Stomach (tissue), 19 donors: ENCODE measurements around the gene CTXN3. TPM values are rescaled to one million over a fixed set of nuclear protein-coding genes. Genes with fewer than 3 reads are reported as not detected.
A peak's percentile ranks its signal among the peaks of the same experiment; 100 is the strongest.

Experiments
- DNase-seq, 2 donors: peaks; one replicate each; pipeline versions ENCODE4 v3.0.0 to v3.0.0-alpha.2; 2013 to 2019
- H3K27ac ChIP-seq, 5 donors: fragments of 200-600 bp in 4 of 5; sonication (generic) in 4 of 5; one replicate each; pipeline ENCODE4 v1.5.1; 2013 to 2019; ENCODE audit warnings: mild to moderate bottlenecking in 1 of 5, moderate library complexity in 1 of 5
- H3K27me3 ChIP-seq, 3 donors: fragments of 200-600 bp; sonication (generic); one replicate each; pipeline ENCODE4 v1.5.1; 2017 to 2019; ENCODE audit warnings: mixed run types in 1 of 3
- H3K36me3 ChIP-seq, 4 donors: fragments of 200-600 bp; sonication (generic); 1 replicate in 3 of 4; 2 replicates in 1 of 4; pipeline ENCODE4 v1.5.1; 2016 to 2019
- H3K4me1 ChIP-seq, 4 donors: fragments of 200-600 bp; sonication (generic); one replicate each; pipeline ENCODE4 v1.5.1; 2016 to 2019
- H3K4me3 ChIP-seq, 4 donors: fragments of 200-600 bp; sonication (generic) in 3 of 4; one replicate each; pipeline ENCODE4 v1.5.1; 2016 to 2019; ENCODE audit warnings: mild to moderate bottlenecking in 1 of 4
- H3K9me3 ChIP-seq, 4 donors: fragments of 200-600 bp; sonication (generic); one replicate each; pipeline ENCODE4 v1.5.1; 2016 to 2019
- EP300 ChIP-seq: sonication (generic); formaldehyde crosslinking; IDR thresholded peaks from one replicate; pipeline ENCODE4 v1.6.1; 2017; ENCODE audit warnings: antibody characterized with exemption
- POLR2A ChIP-seq, 4 donors: fragments of 450-650 bp; IDR thresholded peaks; one replicate each; pipeline ENCODE4 v1.6.1; 2016; ENCODE audit warnings: antibody characterized with exemption in 4 of 4, control low read depth in 2 of 4, mild to moderate bottlenecking in 1 of 4, moderate library complexity in 1 of 4
- POLR2AphosphoS5 ChIP-seq, 3 donors: sonication (generic); formaldehyde crosslinking; IDR thresholded peaks; one replicate each; pipeline ENCODE4 v1.6.1; 2016; ENCODE audit warnings: antibody characterized with exemption in 3 of 3
- WGBS, 5 donors: extraction: QIAGEN DNeasy Blood & Tissue Kit in 3 of 5; methylation state at CpG; one replicate each; pipeline versions ENCODE4 v1.1.5 to v1.1.7; 2013 to 2018; 5-methylcytosine and 5-hydroxymethylcytosine counted together
- intact Hi-C: fragments of 100-400 bp; cut with DNase I; formaldehyde crosslinking; loops from one replicate; pipeline ENCODE4 v1.15.1; 2023; ENCODE audit warnings: low total_unique reads
- long read RNA-seq, 10 donors: transcript quantifications; one replicate each; lab custom pipeline, GENCODE V29; 2026
- polyA plus RNA-seq, 3 donors: library from polyadenylated mRNA; stranded (reverse); fragments of 200-250 nt; gene quantifications; one replicate each; pipeline ENCODE4 v1.2.3, GENCODE V29; 2013
- total RNA-seq, 5 donors: library from RNA; depleted of rRNA; stranded (reverse); fragments of >200 nt; gene quantifications; one replicate each; pipeline versions ENCODE4 v1.1.0 to v1.2.3, GENCODE V29; 2014 to 2016
- TF ChIP-seq, protein P1 (sequence below), 7 experiments: fragments of 450-650 bp in 4 of 7; fragments of 200-600 bp in 3 of 7; sonication (generic) in 3 of 7; IDR thresholded peaks; one replicate each; pipeline ENCODE4 v1.5.1; 2016 to 2019; ENCODE audit warnings: antibody characterized with exemption in 7 of 7, control low read depth in 2 of 7, mild to moderate bottlenecking in 1 of 7
- donor health status: healthy with polysubstance abuse.
- donor health status: Bipolar disorder and iron deficiency.
- donor health status: healthy.

Gene CTXN3
- not detected for total RNA-seq
- not detected for polyA plus RNA-seq
- long read RNA-seq, donor 1, result 0 reads
- long read RNA-seq, donor 2, result 0 reads
- long read RNA-seq, donor 3, result 0 reads
- long read RNA-seq, donor 4, result 0 reads
- long read RNA-seq, donor 5, result 0 reads
- long read RNA-seq, donor 6, result 0 reads
- long read RNA-seq, donor 7, result 0 reads
- long read RNA-seq, donor 8, result 0 reads
- long read RNA-seq, donor 9, result 0 reads
- long read RNA-seq, donor 10, result 0 reads

GRCh38 chr5:127649018-127649439, at the start of gene CTXN3:
Gene CTXN3 (plus strand): TSS chr5:127649082. CDS start chr5:127657522, 8,440 bp downstream.
- peak within 1 kb of the TSS in 1 of 5 donors; percentile 32 for H3K27ac ChIP-seq
- WGBS, 5 donors, result 31 to 59% (median 52%) methylated on average over 7 of the region's 7 CpGs
- H3K36me3 ChIP-seq, result no peaks in the 10 kb centered on the region
- peak in 1 of 2 donors; percentile 30 for DNase-seq
- no peaks in the 10 kb centered on the region for H3K27me3 ChIP-seq
- H3K4me1 ChIP-seq, result peaks cover 0 to 36% (median 10%) of the 10 kb centered on the region in 4 donors
- intact Hi-C loops, result no loop called here
- no peak within 1 kb of the TSS for H3K4me3 ChIP-seq
- H3K9me3 ChIP-seq, result no peaks in the 10 kb centered on the region
- no peak for TF ChIP-seq EP300
- no peak for TF ChIP-seq POLR2A (IDR thresholded peaks at IDR 0.05)
- no peak for TF ChIP-seq POLR2AphosphoS5 (IDR thresholded peaks at IDR 0.05)
- TF ChIP-seq, protein P1, sequence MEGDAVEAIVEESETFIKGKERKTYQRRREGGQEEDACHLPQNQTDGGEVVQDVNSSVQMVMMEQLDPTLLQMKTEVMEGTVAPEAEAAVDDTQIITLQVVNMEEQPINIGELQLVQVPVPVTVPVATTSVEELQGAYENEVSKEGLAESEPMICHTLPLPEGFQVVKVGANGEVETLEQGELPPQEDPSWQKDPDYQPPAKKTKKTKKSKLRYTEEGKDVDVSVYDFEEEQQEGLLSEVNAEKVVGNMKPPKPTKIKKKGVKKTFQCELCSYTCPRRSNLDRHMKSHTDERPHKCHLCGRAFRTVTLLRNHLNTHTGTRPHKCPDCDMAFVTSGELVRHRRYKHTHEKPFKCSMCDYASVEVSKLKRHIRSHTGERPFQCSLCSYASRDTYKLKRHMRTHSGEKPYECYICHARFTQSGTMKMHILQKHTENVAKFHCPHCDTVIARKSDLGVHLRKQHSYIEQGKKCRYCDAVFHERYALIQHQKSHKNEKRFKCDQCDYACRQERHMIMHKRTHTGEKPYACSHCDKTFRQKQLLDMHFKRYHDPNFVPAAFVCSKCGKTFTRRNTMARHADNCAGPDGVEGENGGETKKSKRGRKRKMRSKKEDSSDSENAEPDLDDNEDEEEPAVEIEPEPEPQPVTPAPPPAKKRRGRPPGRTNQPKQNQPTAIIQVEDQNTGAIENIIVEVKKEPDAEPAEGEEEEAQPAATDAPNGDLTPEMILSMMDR (IDR thresholded peaks at IDR 0.05), result no peak

DNA sequence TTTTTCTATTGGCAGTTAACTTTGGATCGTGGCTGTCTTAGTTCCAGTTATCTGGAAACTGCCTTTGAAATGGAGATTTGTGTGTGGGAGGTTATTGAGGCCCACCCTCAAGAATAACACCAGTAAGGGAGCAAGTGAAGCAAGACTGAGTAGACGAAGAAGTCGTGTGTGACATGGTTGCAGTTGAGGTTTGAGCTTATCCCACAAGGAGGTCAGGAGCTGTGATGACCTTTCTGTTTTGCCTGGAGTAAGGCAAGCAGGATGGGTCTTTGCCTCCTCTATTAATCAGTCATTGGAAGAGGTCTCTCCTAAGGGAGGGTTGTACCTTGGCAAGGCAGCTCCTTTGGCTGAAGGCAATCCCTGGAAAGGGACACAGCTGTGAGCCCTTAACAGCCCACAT, 49.6 kb upstream of the CTXN3 start:
- no peaks in the 10 kb centered on the region for H3K36me3 ChIP-seq
- H3K9me3 ChIP-seq, result no peaks in the 10 kb centered on the region
- H3K27me3 ChIP-seq, result no peaks in the 10 kb centered on the region
- intact Hi-C loops, result no loop called here
- DNase-seq, result no peak
- no peak overlapping the region for H3K4me3 ChIP-seq
- TF ChIP-seq, protein P1 (IDR thresholded peaks at IDR 0.05), result no peak
- TF ChIP-seq POLR2AphosphoS5 (IDR thresholded peaks at IDR 0.05) (no peak), EP300 (no peak), POLR2A (IDR thresholded peaks at IDR 0.05) (no peak)
- WGBS, 5 donors, result 79 to 87% (median 81%) methylated on average over 3 of the region's 3 CpGs
- H3K27ac ChIP-seq, result no peak overlapping the region
- peaks cover 0 to 13% (median 0%) of the 10 kb centered on the region in 4 donors for H3K4me1 ChIP-seq

DNA sequence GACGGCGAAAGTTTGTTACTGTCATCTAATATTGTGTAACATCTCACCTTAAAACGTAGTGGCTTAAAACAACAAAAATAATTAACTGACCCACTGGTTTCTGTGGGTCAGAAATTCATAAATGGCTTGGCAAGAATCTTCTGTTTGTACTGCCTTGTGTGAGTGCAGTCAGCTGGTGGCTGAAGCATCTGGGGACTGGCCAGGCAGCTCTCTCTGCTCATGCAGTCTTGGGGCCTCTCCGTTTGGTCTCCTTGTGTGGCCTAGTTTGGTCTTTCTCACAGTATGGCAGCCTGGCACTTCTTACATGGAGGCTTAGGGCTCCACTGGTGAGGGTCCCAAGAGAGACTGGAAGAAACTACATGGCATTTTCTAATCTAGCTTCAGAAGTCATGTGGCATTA, 49.0 kb upstream of the CTXN3 start:
- TF ChIP-seq POLR2A (IDR thresholded peaks at IDR 0.05) (no peak), POLR2AphosphoS5 (IDR thresholded peaks at IDR 0.05) (no peak), EP300 (no peak)
- TF ChIP-seq, protein P1 (IDR thresholded peaks at IDR 0.05), result no peak
- Histone ChIP-seq H3K36me3 (no peaks in the 10 kb centered on the region), H3K4me1 (peaks cover 0 to 13% (median 0%) of the 10 kb centered on the region in 4 donors), H3K9me3 (no peaks in the 10 kb centered on the region), H3K4me3 (no peak overlapping the region), H3K27me3 (no peaks in the 10 kb centered on the region), H3K27ac (no peak overlapping the region)
- 53 to 74% (median 69%) methylated on average over 4 of the region's 4 CpGs for WGBS, 5 donors
- peak in 1 of 2 donors; percentile 53 for DNase-seq
- intact Hi-C loops, result no loop called here

- no peak overlapping the region for H3K4me3 ChIP-seq
- H3K27me3 ChIP-seq, result no peaks in the 10 kb centered on the region
- TF ChIP-seq POLR2AphosphoS5 (IDR thresholded peaks at IDR 0.05) (no peak), POLR2A (IDR thresholded peaks at IDR 0.05) (no peak)
- TF ChIP-seq, protein P1 (IDR thresholded peaks at IDR 0.05), result no peak
- H3K9me3 ChIP-seq, result no peaks in the 10 kb centered on the region
- 59 to 84% (median 69%) methylated on average over 1 of the region's 1 CpG for WGBS, 5 donors
- H3K36me3 ChIP-seq, result no peaks in the 10 kb centered on the region
- peaks cover 0 to 13% (median 0%) of the 10 kb centered on the region in 4 donors for H3K4me1 ChIP-seq
- H3K27ac ChIP-seq, result no peak overlapping the region
- DNase-seq, result peak in 1 of 2 donors; percentile 23
- intact Hi-C loops, result no loop called here
Observed at GRCh38 chr5:127601111-127601510, 47.8 kb upstream of the CTXN3 start.
